Ascending aorta (tissue), 2 donors: Measurements from ENCODE around the gene OBI1. TPM values are rescaled to one million over a fixed set of nuclear protein-coding genes. Genes with fewer than 3 reads are reported as not detected.
A peak's percentile ranks its signal among the peaks of the same experiment; 100 is the strongest.

ENCODE experiments used
- DNase-seq, 2 donors: peaks; one replicate each; pipeline ENCODE4 v3.0.0-alpha.2; 2019; ENCODE audit warnings: low spot score in 2 of 2
- H3K27ac ChIP-seq, 2 donors: fragments of 200-600 bp; sonication (generic); one replicate each; pipeline ENCODE4 v1.5.1; 2016 to 2017; ENCODE audit warnings: mild to moderate bottlenecking in 1 of 2
- H3K27me3 ChIP-seq: fragments of 200-600 bp; sonication (generic); one replicate; pipeline ENCODE4 v1.5.1; 2017
- H3K36me3 ChIP-seq, 2 donors: fragments of 200-600 bp; sonication (generic); one replicate each; pipeline ENCODE4 v1.5.1; 2016
- H3K4me1 ChIP-seq, 2 donors: fragments of 200-600 bp; sonication (generic); one replicate each; pipeline ENCODE4 v1.5.1; 2016 to 2017; ENCODE audit warnings: mild to moderate bottlenecking in 1 of 2
- H3K4me3 ChIP-seq, 2 donors: fragments of 200-600 bp; sonication (generic); one replicate each; pipeline ENCODE4 v1.5.1; 2016 to 2017; ENCODE audit warnings: mild to moderate bottlenecking in 1 of 2
- H3K9me3 ChIP-seq, 2 donors: fragments of 200-600 bp; sonication (generic); one replicate each; pipeline ENCODE4 v1.5.1; 2016
- intact Hi-C: fragments of 100-400 bp; cut with DNase I; formaldehyde crosslinking; loops from one replicate; pipeline ENCODE4 v1.15.1; 2023
- total RNA-seq: library from RNA; depleted of rRNA; stranded (reverse); fragments of >200 nt; gene quantifications from one replicate; pipeline ENCODE4 v1.1.0, GENCODE V29; 2016
- TF ChIP-seq, protein P1 (sequence below), 3 experiments: fragments of 200-600 bp in 2 of 3; fragments of 450-650 bp in 1 of 3; sonication (generic) in 2 of 3; IDR thresholded peaks; one replicate each; pipeline ENCODE4 v1.5.1; 2016 to 2019; ENCODE audit warnings: antibody characterized with exemption in 3 of 3, mild to moderate bottlenecking in 1 of 3, moderate library complexity in 1 of 3

OBI1 gene
- total RNA-seq, 1 donor from 2014 or later: 1.8 TPM

DNA sequence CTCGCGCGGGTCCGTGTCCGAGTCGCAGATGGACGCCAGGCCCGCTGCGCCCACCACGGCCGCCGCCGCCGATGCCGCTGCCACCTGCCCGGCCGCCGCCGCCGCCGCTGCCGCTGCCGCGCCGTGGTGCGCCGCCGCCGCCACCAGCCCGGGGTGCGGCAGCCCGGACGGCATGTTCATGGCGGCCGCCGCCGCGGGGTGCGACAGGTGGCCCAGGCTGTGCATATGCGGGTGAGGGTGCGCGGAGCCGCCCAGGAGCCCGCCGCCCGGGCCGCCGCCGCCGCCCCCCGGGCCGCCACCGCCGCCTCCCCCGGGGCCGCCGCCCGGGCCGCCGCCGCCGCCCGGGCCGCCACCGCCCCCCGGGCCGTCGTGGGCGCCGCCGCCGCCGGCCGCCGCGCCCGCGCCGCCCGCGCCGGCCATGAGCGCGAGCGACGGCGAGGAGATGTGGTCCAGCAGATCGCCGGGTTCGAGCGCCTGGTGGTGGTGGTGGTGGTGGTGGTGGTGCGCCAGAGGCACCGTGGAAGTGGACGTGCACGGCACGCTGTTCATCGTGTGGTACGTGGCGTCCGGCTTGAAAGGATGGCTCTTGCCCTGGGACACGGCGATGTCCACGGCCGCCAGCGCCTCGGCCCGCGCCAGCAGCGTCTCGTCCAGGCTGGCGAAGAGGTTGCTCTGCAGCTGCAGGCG is 56.9 kb downstream of the OBI1 start:
- DNase-seq: no peak
- Histone ChIP-seq H3K27me3 (peaks cover 72% of the 10 kb centered on the region), H3K9me3 (no peaks in the 10 kb centered on the region), H3K27ac (no peak overlapping the region), H3K36me3 (no peaks in the 10 kb centered on the region), H3K4me3 (peak overlapping the region; percentile 46 to 56), H3K4me1 (peaks cover 0 to 12% of the 10 kb centered on the region in 2 donors)
- TF ChIP-seq, protein P1, sequence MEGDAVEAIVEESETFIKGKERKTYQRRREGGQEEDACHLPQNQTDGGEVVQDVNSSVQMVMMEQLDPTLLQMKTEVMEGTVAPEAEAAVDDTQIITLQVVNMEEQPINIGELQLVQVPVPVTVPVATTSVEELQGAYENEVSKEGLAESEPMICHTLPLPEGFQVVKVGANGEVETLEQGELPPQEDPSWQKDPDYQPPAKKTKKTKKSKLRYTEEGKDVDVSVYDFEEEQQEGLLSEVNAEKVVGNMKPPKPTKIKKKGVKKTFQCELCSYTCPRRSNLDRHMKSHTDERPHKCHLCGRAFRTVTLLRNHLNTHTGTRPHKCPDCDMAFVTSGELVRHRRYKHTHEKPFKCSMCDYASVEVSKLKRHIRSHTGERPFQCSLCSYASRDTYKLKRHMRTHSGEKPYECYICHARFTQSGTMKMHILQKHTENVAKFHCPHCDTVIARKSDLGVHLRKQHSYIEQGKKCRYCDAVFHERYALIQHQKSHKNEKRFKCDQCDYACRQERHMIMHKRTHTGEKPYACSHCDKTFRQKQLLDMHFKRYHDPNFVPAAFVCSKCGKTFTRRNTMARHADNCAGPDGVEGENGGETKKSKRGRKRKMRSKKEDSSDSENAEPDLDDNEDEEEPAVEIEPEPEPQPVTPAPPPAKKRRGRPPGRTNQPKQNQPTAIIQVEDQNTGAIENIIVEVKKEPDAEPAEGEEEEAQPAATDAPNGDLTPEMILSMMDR (IDR thresholded peaks at IDR 0.05): no peak
- intact Hi-C loops: no loop called here

DNA sequence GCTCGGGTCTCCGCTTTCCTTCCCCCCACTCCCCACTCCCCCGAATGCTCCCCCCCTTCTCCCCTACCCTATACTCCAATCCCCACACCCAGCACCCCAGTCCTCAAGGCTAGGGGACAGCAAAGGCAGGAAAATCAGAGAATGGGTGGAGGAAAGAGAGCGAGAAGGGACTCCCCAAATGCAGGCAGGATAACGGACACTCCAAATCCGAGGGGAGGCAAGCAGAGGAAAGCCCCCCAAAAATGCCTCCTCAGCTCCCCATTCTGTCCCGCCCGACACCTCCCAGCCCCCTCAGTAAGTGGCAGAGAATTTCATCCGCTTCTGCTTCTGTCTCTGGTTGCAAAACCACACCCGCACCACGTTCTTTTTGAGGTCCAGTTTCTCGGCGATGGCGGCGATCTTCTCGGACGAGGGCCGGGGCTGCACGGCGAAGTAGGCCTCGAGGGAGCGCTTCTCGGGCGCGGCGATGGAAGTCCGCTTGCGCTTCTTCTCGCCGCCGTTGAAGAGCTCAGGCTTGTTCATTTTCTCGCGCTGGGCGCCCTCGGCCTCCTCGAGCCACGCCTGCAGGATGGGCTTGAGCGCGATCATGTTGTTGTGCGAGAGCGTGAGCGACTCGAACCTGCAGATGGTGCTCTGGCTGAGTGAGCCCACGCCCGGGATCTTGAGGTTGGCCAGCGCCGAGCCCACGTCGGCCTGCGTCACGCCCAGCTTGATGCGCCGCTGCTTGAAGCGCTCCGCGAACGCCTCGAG is 57.7 kb downstream of the OBI1 start:
- H3K9me3 ChIP-seq: no peaks in the 10 kb centered on the region
- no peak overlapping the region for H3K27ac ChIP-seq
- peaks cover 70% of the 10 kb centered on the region for H3K27me3 ChIP-seq
- intact Hi-C loops: no loop called here
- DNase-seq: no peak
- no peaks in the 10 kb centered on the region for H3K36me3 ChIP-seq
- TF ChIP-seq, protein P1 (IDR thresholded peaks at IDR 0.05): no peak
- H3K4me3 ChIP-seq: peak overlapping the region; percentile 22 to 39
- H3K4me1 ChIP-seq: peaks cover 0 to 16% of the 10 kb centered on the region in 2 donors

DNA sequence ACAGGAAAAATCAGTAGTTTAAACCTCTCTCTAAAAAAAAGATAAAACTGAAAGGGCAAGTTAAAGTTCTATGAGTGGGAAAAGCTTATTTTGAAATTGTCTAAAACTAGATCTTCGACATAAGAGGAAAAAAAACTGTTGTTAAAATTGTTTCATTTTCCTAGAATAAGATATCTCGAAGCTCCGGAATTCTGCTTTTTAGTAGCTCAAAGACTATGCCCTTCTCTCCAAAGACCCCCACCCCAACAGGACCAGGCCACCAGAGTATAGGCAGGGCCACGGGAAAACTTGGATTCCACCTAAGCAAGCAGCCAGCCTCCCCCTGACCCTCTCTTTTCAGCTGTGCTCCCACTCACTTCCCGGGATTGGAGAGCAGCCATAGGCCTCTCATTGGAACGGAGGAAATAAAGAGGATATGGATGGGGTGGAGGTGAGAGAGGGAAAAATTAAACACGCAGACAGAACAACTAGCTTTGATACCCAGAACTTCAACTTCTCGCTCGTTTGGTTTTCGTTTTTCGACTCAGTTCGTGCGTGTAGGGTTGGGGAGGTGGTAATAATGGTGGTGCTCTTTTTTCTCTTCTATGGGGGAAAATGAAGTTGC is 58.6 kb downstream of the OBI1 start:
- Histone ChIP-seq H3K27ac (no peak overlapping the region), H3K27me3 (peaks cover 72% of the 10 kb centered on the region), H3K4me1 (peaks cover 4 to 16% of the 10 kb centered on the region in 2 donors), H3K9me3 (no peaks in the 10 kb centered on the region), H3K36me3 (no peaks in the 10 kb centered on the region), H3K4me3 (no peak overlapping the region)
- no peak for DNase-seq
- intact Hi-C loops: no loop called here
- TF ChIP-seq, protein P1 (IDR thresholded peaks at IDR 0.05): no peak

DNA sequence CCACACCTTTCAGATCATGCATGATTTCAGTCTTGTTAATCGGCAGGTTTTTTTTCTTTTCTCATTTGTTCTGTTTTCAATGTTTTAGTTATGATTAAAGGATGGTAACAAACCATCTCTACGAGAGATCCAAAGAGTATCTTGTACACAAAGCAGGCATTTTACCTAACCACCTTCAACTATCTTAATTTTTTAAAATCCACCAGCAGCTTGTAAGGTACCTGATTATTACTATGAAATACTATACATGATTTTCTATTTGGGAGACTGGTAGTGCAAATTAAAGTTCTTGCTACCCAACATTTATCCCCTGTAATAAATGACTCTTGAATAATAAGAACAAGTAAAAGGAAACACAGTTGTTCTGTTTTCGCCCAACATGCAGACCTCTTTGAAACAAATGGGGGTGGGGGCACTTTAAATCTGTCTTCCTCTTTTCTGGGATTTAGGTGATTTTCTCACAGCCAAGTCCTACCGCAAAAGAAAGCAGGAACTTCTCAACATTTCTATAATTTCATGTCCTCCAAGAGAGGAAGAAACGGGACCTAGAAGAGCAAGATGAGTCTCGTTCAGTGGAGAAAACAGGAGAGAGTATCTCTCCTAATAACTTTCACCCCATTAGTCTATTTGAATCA is 59.2 kb downstream of the OBI1 start:
- Histone ChIP-seq H3K4me1 (peaks cover 4 to 16% of the 10 kb centered on the region in 2 donors), H3K27ac (no peak overlapping the region), H3K27me3 (peaks cover 71% of the 10 kb centered on the region), H3K4me3 (no peak overlapping the region), H3K9me3 (no peaks in the 10 kb centered on the region), H3K36me3 (no peaks in the 10 kb centered on the region)
- intact Hi-C loops: no loop called here
- TF ChIP-seq, protein P1 (IDR thresholded peaks at IDR 0.05): no peak
- DNase-seq: no peak

DNA sequence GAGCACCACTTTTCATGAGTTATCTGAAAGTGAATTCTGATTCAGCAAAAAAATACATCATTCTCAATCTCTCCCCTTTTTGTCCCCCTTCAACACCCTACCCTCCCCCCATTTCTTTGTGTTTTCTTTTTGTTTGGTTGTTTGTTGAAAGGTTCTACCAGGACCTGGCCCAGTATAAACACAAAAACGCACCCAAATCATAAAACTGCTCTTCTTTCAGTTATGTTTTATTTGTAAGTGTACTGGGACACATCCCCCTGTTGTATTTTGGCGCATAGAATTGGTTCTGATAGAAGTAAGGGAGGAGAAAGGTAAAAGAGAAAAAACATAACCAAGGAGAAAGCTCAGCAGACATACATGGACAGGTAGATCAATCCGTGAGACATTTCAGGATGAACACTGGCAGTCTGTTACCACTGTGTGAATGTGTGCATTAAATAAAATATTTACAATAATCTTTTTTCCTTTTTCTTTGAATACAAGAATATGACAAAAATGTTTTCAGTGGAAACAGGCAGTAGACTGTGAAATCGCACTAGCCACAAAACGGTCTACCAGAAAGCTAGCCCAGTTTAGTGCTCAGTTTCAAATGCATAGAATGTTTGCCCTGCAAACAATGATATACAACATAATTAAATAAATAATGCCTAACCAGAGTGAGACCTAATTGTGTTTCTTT is 59.9 kb downstream of the OBI1 start:
- H3K4me1 ChIP-seq: peaks cover 4 to 16% of the 10 kb centered on the region in 2 donors
- no peaks in the 10 kb centered on the region for H3K36me3 ChIP-seq
- no peak overlapping the region for H3K4me3 ChIP-seq
- TF ChIP-seq, protein P1 (IDR thresholded peaks at IDR 0.05): no peak
- no peaks in the 10 kb centered on the region for H3K9me3 ChIP-seq
- H3K27ac ChIP-seq: no peak overlapping the region
- no peak for DNase-seq
- peaks cover 71% of the 10 kb centered on the region for H3K27me3 ChIP-seq
- intact Hi-C loops: no loop called here
